Uterus (tissue), 4 donors: ENCODE measurements around the gene SPATS2L. TPM values are rescaled to one million over a fixed set of nuclear protein-coding genes. Genes with fewer than 3 reads are reported as not detected.

Experiments
- DNase-seq, 2 donors: peaks; one replicate each; pipeline ENCODE4 v3.0.0-alpha.2; 2019 to 2020
- H3K27ac ChIP-seq, 2 donors: fragments of 200-600 bp; sonication (generic); 1 replicate in 1 of 2; 2 replicates in 1 of 2; pipeline ENCODE4 v1.5.1; 2016 to 2018
- H3K27me3 ChIP-seq, 2 donors: fragments of 200-600 bp; sonication (generic); one replicate each; pipeline ENCODE4 v1.5.1; 2018 to 2019; ENCODE audit warnings: control low read depth in 1 of 2
- H3K36me3 ChIP-seq, 2 donors: fragments of 200-600 bp; sonication (generic); one replicate each; pipeline ENCODE4 v1.5.1; 2019; ENCODE audit warnings: control low read depth in 1 of 2
- H3K4me1 ChIP-seq, 2 donors: fragments of 200-600 bp; sonication (generic); one replicate each; pipeline ENCODE4 v1.5.1; 2018 to 2019; ENCODE audit warnings: control low read depth in 1 of 2
- H3K4me3 ChIP-seq, 2 donors: fragments of 200-600 bp; sonication (generic); 1 replicate in 1 of 2; 2 replicates in 1 of 2; pipeline ENCODE4 v1.5.1; 2018 to 2019; ENCODE audit warnings: mild to moderate bottlenecking in 1 of 2
- H3K9me3 ChIP-seq, 2 donors: fragments of 200-600 bp; sonication (generic); one replicate each; pipeline ENCODE4 v1.5.1; 2019; ENCODE audit warnings: control low read depth in 1 of 2
- POLR2A ChIP-seq, 2 donors: fragments of 450-650 bp; IDR thresholded peaks; one replicate each; pipeline ENCODE4 v1.6.1; 2016; ENCODE audit warnings: antibody characterized with exemption in 2 of 2, mild to moderate bottlenecking in 1 of 2, moderate library complexity in 1 of 2
- intact Hi-C: fragments of 100-400 bp; cut with DNase I; formaldehyde crosslinking; loops from one replicate; pipeline ENCODE4 v1.15.1; 2023; ENCODE audit warnings: low total_unique reads
- total RNA-seq, 4 donors: library from RNA; depleted of rRNA in 3 of 4; stranded (reverse); fragments of >200 nt in 3 of 4; gene quantifications; one replicate each; pipeline versions ENCODE4 v1.1.0 to v1.2.4, GENCODE V29; 2014 to 2023
- TF ChIP-seq, protein P1 (sequence below), 4 experiments: fragments of 200-600 bp in 2 of 4; fragments of 450-650 bp in 2 of 4; sonication (generic) in 2 of 4; IDR thresholded peaks; one replicate each; pipeline ENCODE4 v1.5.1; 2016 to 2019; ENCODE audit warnings: antibody characterized with exemption in 4 of 4, mild to moderate bottlenecking in 2 of 4, moderate library complexity in 1 of 4
- donor health status: DM: yes; HTN: yes; CAD: no.

SPATS2L gene
- total RNA-seq, 4 donors from 2014 or later: 20.6 to 99.3 (median 73.1) TPM

DNA sequence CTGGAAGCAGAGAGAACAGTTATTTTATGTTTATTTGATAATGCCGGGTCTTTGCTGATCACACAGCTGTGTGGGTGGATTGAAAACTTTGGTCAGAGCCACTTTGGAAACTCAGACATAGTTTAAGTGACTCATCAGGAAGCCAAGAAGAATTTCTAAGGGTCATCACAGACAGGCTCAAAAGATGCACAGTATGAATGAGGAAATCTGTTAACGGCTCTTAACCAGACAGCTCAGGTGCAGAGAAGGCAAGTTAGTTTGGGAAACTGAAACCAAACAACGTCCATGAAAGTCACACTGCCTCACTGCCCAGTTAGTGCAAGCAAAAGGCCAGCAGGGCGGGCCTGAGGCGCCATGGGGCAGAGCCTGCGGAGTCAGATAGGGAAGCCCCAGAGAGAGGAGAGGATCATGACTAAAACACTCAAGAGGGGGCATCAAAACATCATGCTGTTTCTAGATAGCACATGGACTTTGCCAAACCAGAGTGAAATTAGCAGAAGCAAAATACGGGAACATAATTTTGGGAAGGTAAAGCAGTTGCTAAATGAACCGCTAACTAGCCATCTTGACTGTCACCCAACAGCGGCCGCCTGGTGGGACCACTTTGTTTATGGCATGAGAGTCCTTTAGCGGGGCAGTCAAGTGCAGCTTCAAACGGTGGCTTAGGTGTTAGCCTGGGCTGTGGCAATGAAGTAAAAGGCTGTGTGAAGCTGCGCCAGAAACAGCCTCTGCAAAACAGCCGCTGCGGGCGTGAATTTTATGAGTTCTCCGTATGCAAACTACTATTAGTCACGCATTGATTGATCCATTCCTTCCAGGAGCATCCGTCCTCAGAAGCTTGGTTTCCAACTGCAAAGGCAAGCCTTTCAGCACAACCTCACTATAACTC, 102.2 kb downstream of the SPATS2L start:
- no peak overlapping the region for H3K4me3 ChIP-seq
- TF ChIP-seq POLR2A (IDR thresholded peaks at IDR 0.05): no peak
- TF ChIP-seq, protein P1, sequence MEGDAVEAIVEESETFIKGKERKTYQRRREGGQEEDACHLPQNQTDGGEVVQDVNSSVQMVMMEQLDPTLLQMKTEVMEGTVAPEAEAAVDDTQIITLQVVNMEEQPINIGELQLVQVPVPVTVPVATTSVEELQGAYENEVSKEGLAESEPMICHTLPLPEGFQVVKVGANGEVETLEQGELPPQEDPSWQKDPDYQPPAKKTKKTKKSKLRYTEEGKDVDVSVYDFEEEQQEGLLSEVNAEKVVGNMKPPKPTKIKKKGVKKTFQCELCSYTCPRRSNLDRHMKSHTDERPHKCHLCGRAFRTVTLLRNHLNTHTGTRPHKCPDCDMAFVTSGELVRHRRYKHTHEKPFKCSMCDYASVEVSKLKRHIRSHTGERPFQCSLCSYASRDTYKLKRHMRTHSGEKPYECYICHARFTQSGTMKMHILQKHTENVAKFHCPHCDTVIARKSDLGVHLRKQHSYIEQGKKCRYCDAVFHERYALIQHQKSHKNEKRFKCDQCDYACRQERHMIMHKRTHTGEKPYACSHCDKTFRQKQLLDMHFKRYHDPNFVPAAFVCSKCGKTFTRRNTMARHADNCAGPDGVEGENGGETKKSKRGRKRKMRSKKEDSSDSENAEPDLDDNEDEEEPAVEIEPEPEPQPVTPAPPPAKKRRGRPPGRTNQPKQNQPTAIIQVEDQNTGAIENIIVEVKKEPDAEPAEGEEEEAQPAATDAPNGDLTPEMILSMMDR (IDR thresholded peaks at IDR 0.05): no peak
- DNase-seq: no peak
- H3K9me3 ChIP-seq: no peaks in the 10 kb centered on the region
- no peaks in the 10 kb centered on the region for H3K27me3 ChIP-seq
- no peaks in the 10 kb centered on the region for H3K36me3 ChIP-seq
- intact Hi-C loops: no loop called here
- no peak overlapping the region for H3K27ac ChIP-seq
- H3K4me1 ChIP-seq: peaks cover 0 to 5% of the 10 kb centered on the region in 2 donors

DNA sequence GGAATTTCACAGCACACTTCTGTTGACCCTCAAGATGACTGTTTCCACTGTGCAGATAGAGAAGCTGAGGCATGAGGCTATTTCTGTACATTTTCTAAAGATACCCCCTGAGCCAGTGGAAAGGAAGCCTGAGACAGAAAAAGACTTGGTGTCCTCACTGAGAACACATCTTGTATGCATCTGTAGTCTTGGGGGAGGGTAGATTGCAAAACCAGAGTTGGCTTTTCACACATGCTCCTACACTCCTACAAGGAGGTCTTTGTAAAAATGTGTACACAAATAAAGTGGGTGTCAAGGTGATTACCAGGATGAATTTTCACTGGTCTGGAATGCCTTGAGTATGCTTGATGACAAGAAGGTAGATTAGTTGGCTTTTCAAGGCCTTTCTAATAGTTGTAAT, 105.3 kb downstream of the SPATS2L start:
- Histone ChIP-seq H3K9me3 (no peaks in the 10 kb centered on the region), H3K36me3 (no peaks in the 10 kb centered on the region), H3K4me3 (no peak overlapping the region), H3K4me1 (no peaks in the 10 kb centered on the region), H3K27me3 (no peaks in the 10 kb centered on the region), H3K27ac (no peak overlapping the region)
- TF ChIP-seq, protein P1 (IDR thresholded peaks at IDR 0.05): no peak
- DNase-seq: no peak
- intact Hi-C loops: no loop called here

DNA sequence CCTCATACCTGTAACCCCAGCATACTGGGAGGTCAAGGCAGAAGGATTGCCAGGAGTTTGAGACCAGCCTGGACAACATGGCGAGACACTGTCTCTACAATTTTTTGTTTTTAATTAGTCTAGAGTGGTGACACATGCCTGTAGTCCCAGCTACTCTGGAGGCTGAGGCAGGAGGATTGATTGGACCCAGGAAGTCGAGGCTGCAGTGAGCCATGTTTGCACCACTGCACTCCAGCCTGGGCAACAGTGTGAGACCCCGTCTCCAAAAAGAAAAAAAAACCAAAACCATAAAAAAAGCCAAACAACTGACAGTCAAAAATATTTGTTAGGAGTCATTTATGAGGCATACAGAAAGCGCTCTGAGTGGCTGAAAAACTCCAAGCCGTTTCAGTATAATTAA, 107.9 kb downstream of the SPATS2L start:
- Histone ChIP-seq H3K4me1 (no peaks in the 10 kb centered on the region), H3K27ac (no peak overlapping the region), H3K27me3 (no peaks in the 10 kb centered on the region), H3K36me3 (no peaks in the 10 kb centered on the region), H3K9me3 (no peaks in the 10 kb centered on the region), H3K4me3 (no peak overlapping the region)
- intact Hi-C loops: no loop called here
- DNase-seq: no peak
- TF ChIP-seq, protein P1 (IDR thresholded peaks at IDR 0.05): no peak
- no peak for TF ChIP-seq POLR2A (IDR thresholded peaks at IDR 0.05)

DNA sequence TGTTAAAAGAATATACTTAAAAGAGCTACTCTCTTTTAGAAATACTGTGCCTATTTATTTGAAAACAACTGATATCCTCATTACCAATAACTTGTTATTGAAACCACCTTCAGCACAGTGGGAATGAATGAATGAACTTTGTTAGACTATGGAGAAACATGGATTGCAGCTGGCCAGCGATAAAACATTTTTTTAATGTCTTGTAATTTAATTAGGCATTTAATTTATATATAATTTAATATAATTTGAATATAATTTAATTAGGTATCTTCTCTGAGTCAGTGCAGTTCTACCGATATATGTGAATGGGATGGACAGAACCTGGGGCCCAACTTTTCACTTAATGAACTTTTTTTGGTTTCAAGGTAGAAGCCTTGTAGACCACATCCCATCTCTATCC, 109.0 kb downstream of the SPATS2L start:
- Histone ChIP-seq H3K27me3 (no peaks in the 10 kb centered on the region), H3K4me3 (no peak overlapping the region), H3K27ac (no peak overlapping the region), H3K4me1 (no peaks in the 10 kb centered on the region), H3K36me3 (no peaks in the 10 kb centered on the region), H3K9me3 (no peaks in the 10 kb centered on the region)
- TF ChIP-seq POLR2A (IDR thresholded peaks at IDR 0.05): no peak
- intact Hi-C loops: no loop called here
- no peak for DNase-seq

DNA sequence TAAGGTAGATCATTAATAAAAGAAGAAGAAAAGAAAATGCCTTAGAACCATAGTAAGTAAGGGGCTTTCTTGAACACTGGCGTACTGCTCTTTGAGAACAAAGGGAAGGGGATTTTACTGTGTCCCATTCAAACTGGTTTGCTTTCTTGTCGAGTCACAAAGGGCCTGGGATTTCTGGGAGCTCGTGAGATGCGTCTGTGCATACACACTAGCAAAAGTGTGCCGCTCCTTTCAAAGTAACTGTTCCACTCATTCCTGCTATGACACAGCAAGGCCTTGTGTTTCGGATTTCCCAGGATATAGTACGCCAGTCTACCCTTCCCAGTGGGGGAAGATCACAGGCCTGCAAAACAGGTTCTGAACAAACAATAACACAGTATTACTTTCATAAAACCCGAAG, 110.4 kb downstream of the SPATS2L start:
- Histone ChIP-seq H3K9me3 (no peaks in the 10 kb centered on the region), H3K27ac (no peak overlapping the region), H3K4me3 (no peak overlapping the region), H3K27me3 (no peaks in the 10 kb centered on the region), H3K36me3 (no peaks in the 10 kb centered on the region), H3K4me1 (no peaks in the 10 kb centered on the region)
- TF ChIP-seq, protein P1 (IDR thresholded peaks at IDR 0.05): no peak
- no peak for TF ChIP-seq POLR2A (IDR thresholded peaks at IDR 0.05)
- DNase-seq: no peak
- intact Hi-C loops: no loop called here
